Gastrocnemius medialis (tissue), 4 donors: ENCODE measurements around the gene YKT6. TPM values are rescaled to one million over a fixed set of nuclear protein-coding genes. Genes with fewer than 3 reads are reported as not detected.

Experiments used
- ATAC-seq, 2 donors: fragments of 150-250 bp; one replicate each; pipeline ENCODE4 v1.9.1; 2016
- DNase-seq, 2 donors: peaks; one replicate each; pipeline ENCODE4 v3.0.0-alpha.2; 2019
- H3K27ac ChIP-seq, 4 donors: fragments of 200-600 bp; sonication (generic); 1 replicate in 1 of 4; 2 replicates in 3 of 4; pipeline ENCODE4 v1.5.1; 2016 to 2018; ENCODE audit warnings: mild to moderate bottlenecking in 2 of 4, moderate library complexity in 1 of 4
- H3K27me3 ChIP-seq, 3 donors: fragments of 200-600 bp; sonication (generic) in 2 of 3; 1 replicate in 1 of 3; 2 replicates in 2 of 3; pipeline versions ENCODE4 v1.5.1 to v1.6.0; 2016 to 2019; ENCODE audit warnings: mild to moderate bottlenecking in 1 of 3, moderate library complexity in 1 of 3
- H3K36me3 ChIP-seq, 2 donors: fragments of 200-600 bp; sonication (generic) in 1 of 2; one replicate each; pipeline ENCODE4 v1.5.1; 2017 to 2018
- H3K4me1 ChIP-seq, 2 donors: fragments of 200-600 bp; sonication (generic) in 1 of 2; one replicate each; pipeline ENCODE4 v1.5.1; 2016 to 2017; ENCODE audit warnings: mild to moderate bottlenecking in 2 of 2
- H3K4me3 ChIP-seq, 4 donors: fragments of 200-600 bp; sonication (generic) in 3 of 4; 1 replicate in 1 of 4; 2 replicates in 3 of 4; pipeline ENCODE4 v1.5.1; 2016 to 2019; ENCODE audit warnings: mild to moderate bottlenecking in 2 of 4
- H3K9me3 ChIP-seq, 3 donors: fragments of 200-600 bp; sonication (generic) in 2 of 3; 1 replicate in 1 of 3; 2 replicates in 2 of 3; pipeline ENCODE4 v1.5.1; 2016 to 2019
- POLR2A ChIP-seq, 2 donors: fragments of 450-650 bp; IDR thresholded peaks; one replicate each; pipeline ENCODE4 v1.6.1; 2017; ENCODE audit warnings: antibody characterized with exemption in 2 of 2, mild to moderate bottlenecking in 2 of 2, moderate library complexity in 2 of 2
- in situ Hi-C, 4 donors: fragments of 200-750 bp; cut with MboI; loops; one replicate each; pipeline versions ENCODE4 v1.15.0 to v1.8.0; 2017; ENCODE audit warnings: low sequenced_read_pairs in 4 of 4
- intact Hi-C: fragments of 100-400 bp; cut with DNase I; formaldehyde crosslinking; loops from one replicate; pipeline ENCODE4 v1.15.1; 2023; ENCODE audit warnings: low total_unique reads
- total RNA-seq, 4 donors: library from RNA; depleted of rRNA; stranded (reverse); fragments of >200 nt; gene quantifications; one replicate each; pipeline versions ENCODE4 v1.1.0 to v1.2.3, GENCODE V29; 2016
- TF ChIP-seq, protein P1 (sequence below), 5 experiments: fragments of 450-650 bp in 3 of 5; fragments of 200-600 bp in 2 of 5; sonication (generic) in 2 of 5; IDR thresholded peaks in 4 of 5; conservative IDR thresholded peaks in 1 of 5; 1 replicate in 4 of 5; 2 replicates in 1 of 5; pipeline ENCODE4 v1.5.1; 2016 to 2019; ENCODE audit warnings: antibody characterized with exemption in 5 of 5, mild to moderate bottlenecking in 3 of 5, moderate library complexity in 3 of 5

Gene YKT6
- total RNA-seq, 4 donors from 2014 or later: 37.9 to 79.5 (median 72.5) TPM

DNA sequence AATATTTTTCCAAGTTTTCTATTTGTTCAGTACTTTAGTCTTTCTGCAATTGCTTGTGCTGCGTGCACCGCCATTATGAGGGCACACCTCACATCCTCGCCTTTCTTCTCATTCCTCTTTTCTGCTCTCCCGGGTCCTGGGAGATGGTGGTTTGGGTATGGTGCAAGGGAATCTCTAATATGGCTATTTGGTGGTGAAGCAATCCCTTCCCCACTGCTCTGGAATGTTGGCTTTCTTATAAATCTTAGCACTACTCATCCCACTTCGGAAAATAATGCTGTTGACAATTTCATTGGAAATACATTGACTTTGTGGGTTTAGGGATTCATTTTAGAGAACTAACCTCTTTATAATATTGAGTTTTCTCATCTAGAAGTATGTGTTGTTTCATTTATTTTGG is 9.6 kb upstream of the YKT6 start:
- H3K4me3 ChIP-seq: no peak overlapping the region
- no peaks in the 10 kb centered on the region for H3K36me3 ChIP-seq
- no peaks in the 10 kb centered on the region for H3K4me1 ChIP-seq
- in situ Hi-C loops (no loop called here), intact Hi-C loops (no loop called here)
- DNase-seq: no peak
- no peak overlapping the region for H3K27ac ChIP-seq
- ATAC-seq: no peak
- H3K9me3 ChIP-seq: no peaks in the 10 kb centered on the region
- TF ChIP-seq, protein P1, sequence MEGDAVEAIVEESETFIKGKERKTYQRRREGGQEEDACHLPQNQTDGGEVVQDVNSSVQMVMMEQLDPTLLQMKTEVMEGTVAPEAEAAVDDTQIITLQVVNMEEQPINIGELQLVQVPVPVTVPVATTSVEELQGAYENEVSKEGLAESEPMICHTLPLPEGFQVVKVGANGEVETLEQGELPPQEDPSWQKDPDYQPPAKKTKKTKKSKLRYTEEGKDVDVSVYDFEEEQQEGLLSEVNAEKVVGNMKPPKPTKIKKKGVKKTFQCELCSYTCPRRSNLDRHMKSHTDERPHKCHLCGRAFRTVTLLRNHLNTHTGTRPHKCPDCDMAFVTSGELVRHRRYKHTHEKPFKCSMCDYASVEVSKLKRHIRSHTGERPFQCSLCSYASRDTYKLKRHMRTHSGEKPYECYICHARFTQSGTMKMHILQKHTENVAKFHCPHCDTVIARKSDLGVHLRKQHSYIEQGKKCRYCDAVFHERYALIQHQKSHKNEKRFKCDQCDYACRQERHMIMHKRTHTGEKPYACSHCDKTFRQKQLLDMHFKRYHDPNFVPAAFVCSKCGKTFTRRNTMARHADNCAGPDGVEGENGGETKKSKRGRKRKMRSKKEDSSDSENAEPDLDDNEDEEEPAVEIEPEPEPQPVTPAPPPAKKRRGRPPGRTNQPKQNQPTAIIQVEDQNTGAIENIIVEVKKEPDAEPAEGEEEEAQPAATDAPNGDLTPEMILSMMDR (IDR thresholded peaks at IDR 0.05 in 4 of 5, conservative IDR thresholded peaks at IDR 0.05 in 1 of 5): no peak
- no peak for TF ChIP-seq POLR2A (IDR thresholded peaks at IDR 0.05)
- H3K27me3 ChIP-seq: no peaks in the 10 kb centered on the region

DNA sequence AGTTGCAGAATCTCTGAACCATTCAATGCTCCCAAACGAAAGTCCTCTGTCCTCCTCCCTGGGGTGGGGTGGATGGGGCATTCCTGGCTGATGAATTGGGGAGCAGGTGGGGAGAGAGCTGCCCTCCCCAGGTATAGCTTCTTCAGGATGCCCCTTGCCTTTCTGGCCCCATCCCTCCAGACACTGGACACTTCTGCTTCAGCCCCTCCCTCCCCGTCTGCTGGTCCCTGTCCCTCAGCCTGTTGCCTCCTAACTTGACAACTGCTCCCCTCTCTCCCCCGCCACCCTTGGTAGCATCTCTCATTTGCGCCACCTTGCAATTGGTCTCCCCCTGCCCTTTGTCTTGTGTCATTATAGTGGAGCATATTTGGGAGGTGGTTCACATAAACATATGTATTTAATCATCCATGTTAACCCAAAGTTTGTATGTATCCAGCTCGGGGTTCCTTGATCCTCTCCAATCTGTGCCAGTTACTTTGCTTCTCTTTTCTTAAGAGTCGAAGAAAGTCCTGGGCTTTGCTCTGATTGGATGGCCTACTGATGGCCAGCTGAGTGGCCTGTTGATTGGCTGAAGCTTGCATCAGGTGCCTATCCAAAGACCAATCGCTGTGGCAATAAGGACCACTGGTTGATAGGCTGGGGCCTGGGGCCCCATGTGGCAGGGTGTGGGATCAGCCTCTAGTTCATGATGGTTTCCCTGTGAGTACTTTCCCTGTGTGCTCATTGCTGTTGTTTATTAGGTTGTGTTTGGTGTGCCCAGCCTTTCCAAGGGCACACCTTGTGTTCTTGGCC is 7.6 kb upstream of the YKT6 start:
- no peak for ATAC-seq
- Histone ChIP-seq H3K9me3 (no peaks in the 10 kb centered on the region), H3K4me1 (no peaks in the 10 kb centered on the region), H3K36me3 (no peaks in the 10 kb centered on the region), H3K27ac (no peak overlapping the region), H3K27me3 (no peaks in the 10 kb centered on the region), H3K4me3 (no peak overlapping the region)
- intact Hi-C loops (no loop called here), in situ Hi-C loops (no loop called here)
- DNase-seq: no peak
- TF ChIP-seq, protein P1 (IDR thresholded peaks at IDR 0.05 in 4 of 5, conservative IDR thresholded peaks at IDR 0.05 in 1 of 5): no peak
- no peak for TF ChIP-seq POLR2A (IDR thresholded peaks at IDR 0.05)

DNA sequence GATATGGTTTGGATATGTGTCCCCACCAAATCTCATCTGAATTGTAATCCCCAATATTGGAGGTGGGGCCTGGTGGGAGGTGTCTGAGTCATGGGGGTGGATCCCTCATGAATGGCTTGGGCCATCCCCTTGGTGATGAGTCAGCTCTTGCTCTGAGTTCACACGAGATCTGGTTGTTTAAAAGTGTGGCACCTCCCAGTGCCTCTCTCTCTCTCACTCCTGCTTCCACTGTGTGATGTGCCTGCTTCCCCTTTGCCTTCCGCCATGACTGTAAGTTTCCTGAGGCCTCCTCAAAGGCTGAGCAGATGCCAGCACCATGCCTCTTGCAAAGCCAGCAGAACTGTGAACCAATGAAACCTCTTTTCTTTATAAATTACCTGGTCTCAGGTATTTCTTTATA is 6.7 kb upstream of the YKT6 start:
- DNase-seq: no peak
- Histone ChIP-seq H3K27me3 (no peaks in the 10 kb centered on the region), H3K4me1 (no peaks in the 10 kb centered on the region), H3K9me3 (no peaks in the 10 kb centered on the region), H3K36me3 (no peaks in the 10 kb centered on the region), H3K4me3 (no peak overlapping the region), H3K27ac (no peak overlapping the region)
- in situ Hi-C loops (no loop called here), intact Hi-C loops (no loop called here)
- TF ChIP-seq, protein P1 (IDR thresholded peaks at IDR 0.05 in 4 of 5, conservative IDR thresholded peaks at IDR 0.05 in 1 of 5): no peak
- no peak for TF ChIP-seq POLR2A (IDR thresholded peaks at IDR 0.05)
- no peak for ATAC-seq

DNA sequence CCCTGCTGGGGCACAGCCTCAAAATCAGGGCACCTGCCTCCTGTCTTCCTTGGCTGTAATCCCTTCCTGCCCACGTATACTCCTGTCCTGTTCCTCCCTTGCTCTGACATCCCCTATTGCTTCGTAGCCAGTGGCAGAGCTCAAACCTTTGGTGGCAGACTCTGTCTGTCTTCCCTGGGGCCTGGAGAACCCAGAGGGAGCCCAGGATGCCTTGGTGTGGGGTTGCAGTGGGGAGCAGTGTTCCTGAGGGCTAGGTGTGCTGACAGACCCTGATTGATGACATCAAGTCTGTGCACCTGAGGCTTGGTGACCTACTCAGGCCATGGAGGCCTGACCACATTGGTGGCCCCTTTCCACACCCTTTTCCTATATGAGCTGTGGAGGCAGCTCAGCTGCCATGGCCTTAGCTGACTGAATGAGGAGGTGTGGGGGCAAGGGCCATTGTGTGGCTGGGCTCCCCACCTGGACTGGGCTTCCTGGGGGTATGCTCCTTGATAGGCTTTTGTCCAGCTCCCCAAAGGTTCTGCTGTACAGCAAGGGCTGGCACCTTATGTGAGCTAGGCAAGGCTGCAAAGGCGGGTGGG is 6.1 kb upstream of the YKT6 start:
- DNase-seq (no peak), ATAC-seq (no peak)
- intact Hi-C loops (no loop called here), in situ Hi-C loops (no loop called here)
- TF ChIP-seq, protein P1 (IDR thresholded peaks at IDR 0.05 in 4 of 5, conservative IDR thresholded peaks at IDR 0.05 in 1 of 5): no peak
- no peak for TF ChIP-seq POLR2A (IDR thresholded peaks at IDR 0.05)
- Histone ChIP-seq H3K4me1 (no peaks in the 10 kb centered on the region), H3K9me3 (no peaks in the 10 kb centered on the region), H3K4me3 (no peak overlapping the region), H3K27me3 (no peaks in the 10 kb centered on the region), H3K36me3 (no peaks in the 10 kb centered on the region), H3K27ac (no peak overlapping the region)
